IMR-90 (cell line): Measurements from ENCODE around the gene MALSU1. TPM values are rescaled to one million over a fixed set of nuclear protein-coding genes. Genes with fewer than 3 reads are reported as not detected.
A peak's percentile ranks its signal among the peaks of the same experiment; 100 is the strongest.

Experiments used
- ATAC-seq: fragments of 200-7000 bp; cut with Tn5 transposase; 2 replicates; pipeline ENCODE4 v1.9.1; 2020; ENCODE audit warnings: low read depth, mild to moderate bottlenecking, moderate library complexity
- BruUV-seq: library from RNA; stranded (reverse); fragments of 400-500 nt; replicated peaks from 2 replicates; lab custom pipeline; 2021; lab: Mats Ljungman, UMichigan
- CTCF ChIA-PET: fragments of 300-600 bp; formaldehyde crosslinking; extraction: SDS; loops from one replicate; lab custom pipeline; 2021; ENCODE audit warnings: antibody characterized with exemption; lab: Yijun Ruan, JAX
- POLR2A ChIA-PET: fragments of 300-600 bp; sonication (Branson Sonifier 250); formaldehyde crosslinking; loops from one replicate; lab custom pipeline; 2022; ENCODE audit warnings: antibody characterized with exemption; ENCODE audit not compliant: unreplicated experiment; lab: Charles Lee
- DNase-seq: peaks from one replicate; pipeline ENCODE4 v3.0.0; 2013
- H2AFZ ChIP-seq: replicated peaks from 2 replicates; pipeline ENCODE3; 2013; ENCODE audit warnings: low read length, mild to moderate bottlenecking; ENCODE audit not compliant: poor library complexity
- H2AK5ac ChIP-seq: 2 replicates; pipeline ENCODE4 v1.6.1; 2013; ENCODE audit warnings: low read depth, low read length, inconsistent platforms
- H2AK9ac ChIP-seq: replicated peaks from 2 replicates; pipeline ENCODE3; 2013; ENCODE audit warnings: mild to moderate bottlenecking, low read depth, low read length, moderate library complexity; ENCODE audit not compliant: poor library complexity
- H2BK120ac ChIP-seq: 2 replicates; pipeline ENCODE4 v1.6.1; 2013; ENCODE audit warnings: low read depth, low read length, inconsistent platforms
- H2BK15ac ChIP-seq: 3 replicates; pipeline ENCODE4 v1.6.1; 2013; ENCODE audit warnings: low read depth, low read length, inconsistent platforms
- H2BK20ac ChIP-seq: 2 replicates; pipeline ENCODE4 v1.6.1; 2013; ENCODE audit warnings: low read depth, mild to moderate bottlenecking, inconsistent platforms, low read length, moderate library complexity
- H2BK5ac ChIP-seq: 2 replicates; pipeline ENCODE4 v1.6.1; 2013; ENCODE audit warnings: mild to moderate bottlenecking, low read depth, low read length, inconsistent platforms; ENCODE audit not compliant: poor library complexity, severe bottlenecking
- H3K14ac ChIP-seq: replicated peaks from 2 replicates; pipeline ENCODE4 v1.6.1; 2013; ENCODE audit warnings: low read depth, low read length, inconsistent platforms
- H3K18ac ChIP-seq: 2 replicates; pipeline ENCODE4 v1.6.1; 2013; ENCODE audit warnings: low read depth, low read length, control low read depth
- H3K23ac ChIP-seq: 2 replicates; pipeline ENCODE4 v1.6.1; 2013; ENCODE audit warnings: low read depth, low read length, inconsistent platforms
- H3K27ac ChIP-seq: 2 replicates; pipeline ENCODE4 v1.5.1; 2013; ENCODE audit warnings: mild to moderate bottlenecking, control low read depth, low read length; ENCODE audit not compliant: insufficient read depth
- H3K27me3 ChIP-seq: 2 replicates; pipeline ENCODE4 v1.6.1; 2013; ENCODE audit warnings: low read length; ENCODE audit not compliant: control insufficient read depth, insufficient read depth
- H3K36me3 ChIP-seq: 2 replicates; pipeline ENCODE4 v1.6.1; 2013; ENCODE audit warnings: low read length, mixed read lengths; ENCODE audit not compliant: control insufficient read depth, insufficient read depth
- H3K4ac ChIP-seq: 2 replicates; pipeline ENCODE4 v1.6.1; 2013; ENCODE audit warnings: low read depth, low read length, inconsistent platforms
- H3K4me1 ChIP-seq: 2 replicates; pipeline ENCODE4 v1.6.1; 2013; ENCODE audit warnings: low read length, mixed read lengths; ENCODE audit not compliant: control insufficient read depth, insufficient read depth
- H3K4me2 ChIP-seq: 2 replicates; pipeline ENCODE4 v1.6.1; 2013; ENCODE audit warnings: low read depth, mild to moderate bottlenecking, control low read depth, low read length, moderate library complexity
- H3K4me3 ChIP-seq: 2 replicates; pipeline ENCODE4 v1.5.1; 2013; ENCODE audit warnings: low read depth, mild to moderate bottlenecking, control low read depth, low read length, moderate library complexity; ENCODE audit not compliant: insufficient read depth
- H3K56ac ChIP-seq: 2 replicates; pipeline ENCODE4 v1.6.1; 2013; ENCODE audit warnings: low read length, inconsistent platforms; ENCODE audit not compliant: insufficient read depth; ENCODE audit errors: extremely low read depth
- H3K79me1 ChIP-seq, 2 experiments: 2 replicates each; pipeline ENCODE4 v1.6.1; 2013; ENCODE audit warnings: low read length in 2 of 2, inconsistent platforms in 1 of 2, low read depth in 1 of 2
- H3K9ac ChIP-seq: 2 replicates; pipeline ENCODE4 v1.6.1; 2013; ENCODE audit warnings: low read depth, low read length, control low read depth
- H3K9me1 ChIP-seq: 2 replicates; pipeline ENCODE4 v1.6.1; 2013; ENCODE audit warnings: low read length, inconsistent platforms; ENCODE audit not compliant: insufficient read depth
- H3K9me3 ChIP-seq: 2 replicates; pipeline ENCODE4 v1.6.1; 2013; ENCODE audit warnings: low read length; ENCODE audit not compliant: control insufficient read depth, insufficient read depth
- H4K20me1 ChIP-seq: 2 replicates; pipeline ENCODE4 v1.6.1; 2013; ENCODE audit warnings: low read length, inconsistent platforms; ENCODE audit not compliant: insufficient read depth
- H4K5ac ChIP-seq: 2 replicates; pipeline ENCODE4 v1.6.1; 2013; ENCODE audit warnings: mild to moderate bottlenecking, low read depth, low read length, control low read depth
- H4K8ac ChIP-seq, 2 experiments: 2 replicates each; pipeline ENCODE4 v1.6.1; 2013; ENCODE audit warnings: low read depth in 2 of 2, low read length in 2 of 2, control low read depth in 1 of 2, inconsistent platforms in 1 of 2
- H4K91ac ChIP-seq: 2 replicates; pipeline ENCODE4 v1.6.1; 2013; ENCODE audit warnings: low read depth, low read length, inconsistent platforms; ENCODE audit not compliant: insufficient read depth
- BHLHE40 ChIP-seq: fragments of 150-350 bp; IDR thresholded peaks from 2 replicates; pipeline ENCODE4 v1.6.1; 2016; ENCODE audit warnings: mild to moderate bottlenecking, low read depth, low read length
- CEBPB ChIP-seq: IDR thresholded peaks from 2 replicates; pipeline ENCODE4 v1.6.1; 2012; ENCODE audit warnings: low read depth, low read length, improper control_type of control experiment
- CHD1 ChIP-seq: IDR thresholded peaks from 2 replicates; pipeline ENCODE4 v1.6.1; 2012; ENCODE audit warnings: low read depth, low read length, improper control_type of control experiment
- FOS ChIP-seq: fragments of 150-350 bp; IDR thresholded peaks from 2 replicates; pipeline ENCODE4 v1.6.1; 2016; ENCODE audit warnings: low read depth, low read length
- MAFK ChIP-seq: IDR thresholded peaks from 2 replicates; pipeline ENCODE4 v1.6.1; 2012; ENCODE audit warnings: low read depth, low read length, improper control_type of control experiment
- MAZ ChIP-seq: IDR thresholded peaks from 2 replicates; pipeline ENCODE4 v1.6.1; 2012; ENCODE audit warnings: low read depth, mild to moderate bottlenecking, low read length, improper control_type of control experiment, moderate library complexity, borderline replicate concordance
- MXI1 ChIP-seq: IDR thresholded peaks from 2 replicates; pipeline ENCODE4 v1.6.1; 2012; ENCODE audit warnings: low read depth, mild to moderate bottlenecking, low read length, moderate library complexity, borderline replicate concordance
- NFE2L2 ChIP-seq: fragments of 150-350 bp; IDR thresholded peaks from 2 replicates; pipeline ENCODE4 v1.6.1; 2016; ENCODE audit warnings: low read depth, mild to moderate bottlenecking, low read length
- POLR2A ChIP-seq: IDR thresholded peaks from 2 replicates; pipeline ENCODE4 v1.6.1; 2012; ENCODE audit warnings: mild to moderate bottlenecking, low read depth, low read length
- RAD21 ChIP-seq: IDR thresholded peaks from 2 replicates; pipeline ENCODE4 v1.6.1; 2012; ENCODE audit warnings: low read length, improper control_type of control experiment
- RCOR1 ChIP-seq: IDR thresholded peaks from 2 replicates; pipeline ENCODE4 v1.6.1; 2012; ENCODE audit warnings: mild to moderate bottlenecking, low read length, improper control_type of control experiment; ENCODE audit not compliant: insufficient replicate concordance
- RFX5 ChIP-seq: IDR thresholded peaks from 2 replicates; pipeline ENCODE4 v1.8.0; 2012; ENCODE audit warnings: low read depth, mild to moderate bottlenecking, low read length, moderate library complexity
- SMC3 ChIP-seq: fragments of 150-350 bp; IDR thresholded peaks from 2 replicates; pipeline ENCODE4 v1.6.1; 2016; ENCODE audit warnings: low read depth, mild to moderate bottlenecking, antibody characterized with exemption, low read length, moderate library complexity
- WGBS, 2 experiments: methylation state at CpG; one replicate each; pipeline versions ENCODE4 v1.1.5 to v1.1.7; 2013; ENCODE audit warnings: missing lambda C conversion rate in 2 of 2; ENCODE audit not compliant: insufficient read length in 1 of 2; ENCODE audit errors: extremely low coverage in 2 of 2; 5-methylcytosine and 5-hydroxymethylcytosine counted together
- dilution Hi-C: fragments of 300-500 bp; cut with HindIII; formaldehyde crosslinking; loops from one replicate; pipeline ENCODE4 v1.14.3; 2018; ENCODE audit warnings: low sequenced_read_pairs; ENCODE audit not compliant: unreplicated experiment
- in situ Hi-C: fragments of 300-500 bp; cut with MboI; formaldehyde crosslinking; loops from 3 replicates; pipeline ENCODE4 v1.14.3; 2019; ENCODE audit warnings: low sequenced_read_pairs, inconsistent platforms, mixed read lengths
- intact Hi-C: fragments of 100-400 bp; cut with micrococcal nuclease; formaldehyde crosslinking; loops from 2 replicates; pipeline ENCODE4 v1.10.0; 2022
- polyA plus RNA-seq, 3 experiments: library from polyadenylated mRNA; depleted of rRNA; stranded (reverse); fragments of >200 nt; gene quantifications; 2 replicates each; pipeline ENCODE4 v1.2.3, GENCODE V29; 2012; ENCODE audit warnings: low replicate concordance in 1 of 3
- total RNA-seq: library from RNA; depleted of rRNA; stranded (reverse); fragments of >200 nt; gene quantifications from 2 replicates; pipeline ENCODE4 v1.2.3, GENCODE V29; 2012
- TF ChIP-seq, protein P1 (sequence below): fragments of 150-350 bp; IDR thresholded peaks from 2 replicates; pipeline ENCODE4 v1.6.1; 2016; ENCODE audit warnings: low read depth, mild to moderate bottlenecking, low read length, moderate library complexity, borderline replicate concordance
- TF ChIP-seq, protein P2 (sequence below): fragments of 150-350 bp; IDR thresholded peaks from 2 replicates; pipeline ENCODE4 v1.6.1; 2017; ENCODE audit warnings: mild to moderate bottlenecking, antibody characterized with exemption, low read length, low read depth
- TF ChIP-seq, protein P3 (sequence below): conservative IDR thresholded peaks from 2 replicates; pipeline ENCODE4 v1.5.1; 2012; ENCODE audit warnings: mild to moderate bottlenecking, low read depth, low read length, improper control_type of control experiment

The MALSU1 gene
- total and polyA plus RNA-seq, 2 of the 4 experiments (the other 2 are of a cell fraction), result 30.5 to 36.0 TPM

DNA sequence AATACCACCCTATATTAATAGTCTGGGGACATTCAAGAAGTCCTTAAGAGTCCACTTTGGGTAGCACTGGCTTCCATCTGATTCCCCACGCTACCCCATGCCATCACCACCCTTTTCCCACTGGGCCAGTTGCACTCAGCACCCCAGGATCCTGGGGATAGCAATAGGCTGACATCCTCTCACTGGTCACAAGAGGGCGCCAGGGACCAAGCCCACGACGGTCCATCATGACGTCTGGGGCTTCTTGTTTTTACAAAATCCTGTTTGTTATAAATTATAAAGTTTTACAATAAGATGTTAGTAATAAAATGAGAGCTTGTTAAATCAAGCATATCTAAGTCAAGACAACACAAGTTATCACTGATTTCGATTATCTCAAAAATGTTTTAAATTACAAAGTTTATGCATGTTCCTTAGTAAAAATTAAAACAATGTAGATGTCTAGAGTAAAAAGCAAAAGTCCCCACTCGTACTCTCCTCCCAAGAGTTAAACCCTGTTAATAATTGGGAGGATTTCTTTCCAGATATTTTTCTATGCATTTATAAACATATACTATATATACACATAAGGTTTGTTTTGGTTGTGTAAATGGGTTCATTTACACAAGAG lies 37.2 kb upstream of the MALSU1 start:
- Histone ChIP-seq H2BK5ac (no peak overlapping the region), H2BK15ac (no peak overlapping the region), H3K4me1 (no peaks in the 10 kb centered on the region), H3K4me3 (no peak overlapping the region), H4K8ac (no peak overlapping the region), H3K27ac (no peak overlapping the region), H2AK5ac (no peak overlapping the region), H3K23ac (no peak overlapping the region), H3K14ac (no peak overlapping the region), H4K20me1 (no peaks in the 10 kb centered on the region), H2BK120ac (no peak overlapping the region), H3K36me3 (no peaks in the 10 kb centered on the region), H3K79me1 (no peaks in the 10 kb centered on the region), H4K5ac (no peak overlapping the region), H3K4me2 (0 out of 2 replicates have a peak overlapping the region, but pooled peaks have one; percentile 30), H3K27me3 (peaks cover 15% of the 10 kb centered on the region), H2AK9ac (peak overlapping the region; percentile 76), H4K91ac (no peak overlapping the region), H2AFZ (no peak overlapping the region), H3K9ac (no peak overlapping the region), H2BK20ac (no peak overlapping the region), H3K56ac (no peak overlapping the region), H3K9me1 (no peaks in the 10 kb centered on the region), H3K18ac (no peak overlapping the region), H3K4ac (no peak overlapping the region), H3K9me3 (no peaks in the 10 kb centered on the region)
- in situ Hi-C loops (no loop called here), dilution Hi-C loops (no loop called here), intact Hi-C loops (loop anchor here (5.0 kb wide), 1 partner anchor 740 kb away; no protein-coding TSS in a partner anchor)
- TF ChIP-seq, protein P1, sequence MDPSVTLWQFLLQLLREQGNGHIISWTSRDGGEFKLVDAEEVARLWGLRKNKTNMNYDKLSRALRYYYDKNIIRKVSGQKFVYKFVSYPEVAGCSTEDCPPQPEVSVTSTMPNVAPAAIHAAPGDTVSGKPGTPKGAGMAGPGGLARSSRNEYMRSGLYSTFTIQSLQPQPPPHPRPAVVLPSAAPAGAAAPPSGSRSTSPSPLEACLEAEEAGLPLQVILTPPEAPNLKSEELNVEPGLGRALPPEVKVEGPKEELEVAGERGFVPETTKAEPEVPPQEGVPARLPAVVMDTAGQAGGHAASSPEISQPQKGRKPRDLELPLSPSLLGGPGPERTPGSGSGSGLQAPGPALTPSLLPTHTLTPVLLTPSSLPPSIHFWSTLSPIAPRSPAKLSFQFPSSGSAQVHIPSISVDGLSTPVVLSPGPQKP, result no peak
- TF ChIP-seq SMC3 (peak; percentile 71), CEBPB (no peak), FOS (no peak), BHLHE40 (no peak), CHD1 (no peak), RAD21 (peak; percentile 85), MXI1 (no peak), MAZ (0 out of 2 replicates have a peak, but pooled peaks have one; percentile 18), MAFK (no peak), RCOR1 (no peak), RFX5 (no peak), POLR2A (no peak), NFE2L2 (no peak)
- TF ChIP-seq, protein P2, sequence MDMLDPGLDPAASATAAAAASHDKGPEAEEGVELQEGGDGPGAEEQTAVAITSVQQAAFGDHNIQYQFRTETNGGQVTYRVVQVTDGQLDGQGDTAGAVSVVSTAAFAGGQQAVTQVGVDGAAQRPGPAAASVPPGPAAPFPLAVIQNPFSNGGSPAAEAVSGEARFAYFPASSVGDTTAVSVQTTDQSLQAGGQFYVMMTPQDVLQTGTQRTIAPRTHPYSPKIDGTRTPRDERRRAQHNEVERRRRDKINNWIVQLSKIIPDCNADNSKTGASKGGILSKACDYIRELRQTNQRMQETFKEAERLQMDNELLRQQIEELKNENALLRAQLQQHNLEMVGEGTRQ, result no peak
- TF ChIP-seq, protein P3, sequence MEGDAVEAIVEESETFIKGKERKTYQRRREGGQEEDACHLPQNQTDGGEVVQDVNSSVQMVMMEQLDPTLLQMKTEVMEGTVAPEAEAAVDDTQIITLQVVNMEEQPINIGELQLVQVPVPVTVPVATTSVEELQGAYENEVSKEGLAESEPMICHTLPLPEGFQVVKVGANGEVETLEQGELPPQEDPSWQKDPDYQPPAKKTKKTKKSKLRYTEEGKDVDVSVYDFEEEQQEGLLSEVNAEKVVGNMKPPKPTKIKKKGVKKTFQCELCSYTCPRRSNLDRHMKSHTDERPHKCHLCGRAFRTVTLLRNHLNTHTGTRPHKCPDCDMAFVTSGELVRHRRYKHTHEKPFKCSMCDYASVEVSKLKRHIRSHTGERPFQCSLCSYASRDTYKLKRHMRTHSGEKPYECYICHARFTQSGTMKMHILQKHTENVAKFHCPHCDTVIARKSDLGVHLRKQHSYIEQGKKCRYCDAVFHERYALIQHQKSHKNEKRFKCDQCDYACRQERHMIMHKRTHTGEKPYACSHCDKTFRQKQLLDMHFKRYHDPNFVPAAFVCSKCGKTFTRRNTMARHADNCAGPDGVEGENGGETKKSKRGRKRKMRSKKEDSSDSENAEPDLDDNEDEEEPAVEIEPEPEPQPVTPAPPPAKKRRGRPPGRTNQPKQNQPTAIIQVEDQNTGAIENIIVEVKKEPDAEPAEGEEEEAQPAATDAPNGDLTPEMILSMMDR, result peak; percentile 85
- no CpG with 5 or more reads among the region's 7 CpGs for WGBS, 2 experiments
- ATAC-seq (peak; percentile 100), DNase-seq (peak; percentile 67)
- ChIA-PET CTCF (interaction anchor here (0.5 to 4.3 kb wide), 6 partner anchors 11 to 1130 kb away, joined by 3 to 34 read pairs (median 4); no protein-coding TSS in a partner anchor), POLR2A (no interaction called here)
- BruUV-seq, result no TSS peak
